ENCODE data around the gene NOL4L. TPM values are rescaled to one million over a fixed set of nuclear protein-coding genes. Genes with fewer than 3 reads are reported as not detected.

NOL4L gene
- polyA plus RNA-seq, 2 of the 4 experiments (the other 2 are of a cell fraction), result 9.5 to 11.8 TPM

DNA sequence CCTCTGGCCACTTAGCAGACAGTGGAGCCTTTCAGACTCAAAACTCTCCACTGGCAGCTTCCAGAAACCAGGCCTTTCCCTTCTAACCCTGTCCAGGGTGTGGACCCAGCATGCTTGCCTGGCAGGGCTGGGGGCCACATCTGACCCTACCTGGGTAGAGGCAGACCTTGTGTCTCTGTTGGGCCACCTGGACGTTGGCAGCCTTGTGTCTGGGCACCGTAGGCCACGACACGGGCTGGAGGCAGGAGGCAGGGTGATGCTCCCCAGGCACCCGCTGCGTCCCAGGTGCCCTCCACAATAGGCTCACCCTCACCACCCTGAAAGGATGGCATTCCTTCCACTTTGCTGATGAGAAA, 67.6 kb downstream of the NOL4L start:
- ChIA-PET POLR2A (no interaction called here), CTCF (interaction anchor here (27.6 kb wide), 1 partner anchor 134 kb away, joined by 670 read pairs; no protein-coding TSS in a partner anchor)
- DNase-seq (ENCODE audit: low read depth in 1 of 2, low spot score in 1 of 2) (no peak), FAIRE-seq (no peak), ATAC-seq (no peak)
- 71% methylated on average over 6 of the region's 6 CpGs for WGBS (ENCODE audit: missing lambda C conversion rate)
- H3K9me3 ChIP-seq, result no peaks in the 10 kb centered on the region
- H3K4me3 ChIP-seq, result no peak overlapping the region
- TF ChIP-seq RCOR1 (IDR thresholded peaks at IDR 0.05; ENCODE audit: low read depth, low read length) (no peak), CTCF (IDR thresholded peaks at IDR 0.05) (no peak), RARB (CRISPR knock-in tag; IDR thresholded peaks at IDR 0.05) (no peak), ZC3H11A (IDR thresholded peaks at IDR 0.05) (no peak), KDM1A (IDR thresholded peaks at IDR 0.05; ENCODE audit: low read depth) (no peak), EP300 (IDR thresholded peaks at IDR 0.05) (no peak), MAX (IDR thresholded peaks at IDR 0.05) (no peak), EHMT2 (IDR thresholded peaks at IDR 0.05; ENCODE audit: low read depth) (no peak), CBX2 (IDR thresholded peaks at IDR 0.05; ENCODE audit: borderline replicate concordance, low read depth) (no peak), CEBPB (IDR thresholded peaks at IDR 0.05) (no peak), ATOH8 (CRISPR knock-in tag; IDR thresholded peaks at IDR 0.05; ENCODE audit: low read depth) (no peak), GATA3 (IDR thresholded peaks at IDR 0.05; ENCODE audit: borderline replicate concordance) (no peak), FOSB (CRISPR knock-in tag; IDR thresholded peaks at IDR 0.05) (no peak), PBX3 (IDR thresholded peaks at IDR 0.05) (no peak)
- TF ChIP-seq, protein P1, sequence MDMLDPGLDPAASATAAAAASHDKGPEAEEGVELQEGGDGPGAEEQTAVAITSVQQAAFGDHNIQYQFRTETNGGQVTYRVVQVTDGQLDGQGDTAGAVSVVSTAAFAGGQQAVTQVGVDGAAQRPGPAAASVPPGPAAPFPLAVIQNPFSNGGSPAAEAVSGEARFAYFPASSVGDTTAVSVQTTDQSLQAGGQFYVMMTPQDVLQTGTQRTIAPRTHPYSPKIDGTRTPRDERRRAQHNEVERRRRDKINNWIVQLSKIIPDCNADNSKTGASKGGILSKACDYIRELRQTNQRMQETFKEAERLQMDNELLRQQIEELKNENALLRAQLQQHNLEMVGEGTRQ (IDR thresholded peaks at IDR 0.05), result no peak
- H3K4me1 ChIP-seq, result no peaks in the 10 kb centered on the region
- no peak overlapping the region for H3K27ac ChIP-seq
- no peak overlapping the region for H3K4me2 ChIP-seq

- TF ChIP-seq MAFK (IDR thresholded peaks at IDR 0.05; ENCODE audit: partially characterized antibody) (no peak), FOXS1 (CRISPR knock-in tag; IDR thresholded peaks at IDR 0.05) (no peak), CTCF (IDR thresholded peaks at IDR 0.05) (no peak), NPAS2 (CRISPR knock-in tag; IDR thresholded peaks at IDR 0.05; ENCODE audit: borderline replicate concordance) (no peak), PHF8 (IDR thresholded peaks at IDR 0.05; ENCODE audit: borderline replicate concordance, low read depth) (no peak), KDM5A (IDR thresholded peaks at IDR 0.05) (no peak), ZC3H11A (IDR thresholded peaks at IDR 0.05) (no peak), HEYL (CRISPR knock-in tag; IDR thresholded peaks at IDR 0.05) (no peak), ZFP36 (IDR thresholded peaks at IDR 0.05; ENCODE audit: borderline replicate concordance, partially characterized antibody) (no peak), FOSB (CRISPR knock-in tag; IDR thresholded peaks at IDR 0.05) (no peak), ESRRA (IDR thresholded peaks at IDR 0.05; ENCODE audit: borderline replicate concordance, low read length) (no peak), ZNF302 (CRISPR knock-in tag; IDR thresholded peaks at IDR 0.05) (no peak), EHF (CRISPR knock-in tag; IDR thresholded peaks at IDR 0.05) (no peak)
- TF ChIP-seq, protein P2, sequence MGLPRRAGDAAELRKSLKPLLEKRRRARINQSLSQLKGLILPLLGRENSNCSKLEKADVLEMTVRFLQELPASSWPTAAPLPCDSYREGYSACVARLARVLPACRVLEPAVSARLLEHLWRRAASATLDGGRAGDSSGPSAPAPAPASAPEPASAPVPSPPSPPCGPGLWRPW (IDR thresholded peaks at IDR 0.05), result no peak
- H3K4me2 ChIP-seq, result no peak overlapping the region
- H3K4me1 ChIP-seq, result no peaks in the 10 kb centered on the region
- DNase-seq (ENCODE audit: low read depth in 1 of 2, low spot score in 1 of 2) (no peak), FAIRE-seq (no peak), ATAC-seq (no peak)
- no peak overlapping the region for H3K4me3 ChIP-seq
- ChIA-PET POLR2A (no interaction called here), CTCF (interaction anchor here (0.8 to 27.6 kb wide), 2 partner anchors 9 to 135 kb away, joined by 4 to 670 read pairs; no protein-coding TSS in a partner anchor)
- 76% methylated on average over 10 of the region's 10 CpGs for WGBS (ENCODE audit: missing lambda C conversion rate)
- no peaks in the 10 kb centered on the region for H3K9me3 ChIP-seq
- H3K27ac ChIP-seq, result no peak overlapping the region
These were observed 68.3 kb downstream of the NOL4L start for GRCh38 chr20:32516583-32517517.
